CD4-positive, alpha-beta memory T cell (primary cell): ENCODE results near the gene NCKAP5. TPM values are rescaled to one million over a fixed set of nuclear protein-coding genes. Genes with fewer than 3 reads are reported as not detected.

Experiments used
- CTCF ChIA-PET: fragments of 350-600 bp; sonication (Branson Sonifier 250); formaldehyde crosslinking; loops from one replicate; lab custom pipeline; 2021; ENCODE audit warnings: inconsistent platforms; ENCODE audit not compliant: partially characterized antibody; lab: Charles Lee
- POLR2A ChIA-PET: fragments of 350-600 bp; sonication (Branson Sonifier 250); formaldehyde crosslinking; loops from one replicate; lab custom pipeline; 2021; ENCODE audit not compliant: partially characterized antibody; lab: Charles Lee
- DNase-seq, 5 donors: peaks; one replicate each; pipeline versions ENCODE4 v3.0.0 to v3.0.0-alpha.2; 2020 to 2022; ENCODE audit warnings: mixed read lengths in 1 of 5
- H3K27ac ChIP-seq: one replicate; pipeline ENCODE4 v1.7.0; 2013; ENCODE audit warnings: low read depth, low read length
- H3K27me3 ChIP-seq: 2 replicates; pipeline ENCODE4 v1.7.0; 2013; ENCODE audit warnings: mild to moderate bottlenecking, low read length, moderate library complexity; ENCODE audit not compliant: insufficient read depth
- H3K36me3 ChIP-seq: 2 replicates; pipeline ENCODE4 v1.7.0; 2013; ENCODE audit warnings: mild to moderate bottlenecking, low read length, moderate library complexity; ENCODE audit not compliant: insufficient read depth
- H3K4me1 ChIP-seq: 2 replicates; pipeline ENCODE4 v1.7.0; 2013; ENCODE audit warnings: mild to moderate bottlenecking, low read length, moderate library complexity; ENCODE audit not compliant: insufficient read depth
- H3K4me3 ChIP-seq, 2 donors: one replicate each; pipeline ENCODE4 v1.7.0; 2013; ENCODE audit warnings: low read length in 2 of 2, mild to moderate bottlenecking in 1 of 2
- H3K9me3 ChIP-seq, 2 donors: one replicate each; pipeline ENCODE4 v1.7.0; 2013; ENCODE audit warnings: low read length in 2 of 2, control low read depth in 1 of 2; ENCODE audit not compliant: control insufficient read depth in 1 of 2
- H3K27ac Mint-ChIP-seq, 7 donors: one replicate each; pipeline ENCODE4 v1.8.0; 2020 to 2021; ENCODE audit warnings: mixed read lengths in 7 of 7, mild to moderate bottlenecking in 6 of 7, inconsistent platforms in 3 of 7, moderate library complexity in 3 of 7
- H3K27me3 Mint-ChIP-seq, 2 donors: one replicate each; pipeline ENCODE4 v1.8.0; 2020 to 2021; ENCODE audit warnings: mixed read lengths in 2 of 2
- H3K36me3 Mint-ChIP-seq, 2 donors: one replicate each; pipeline ENCODE4 v1.8.0; 2020 to 2021; ENCODE audit warnings: mixed read lengths in 2 of 2, inconsistent platforms in 1 of 2, mild to moderate bottlenecking in 1 of 2
- H3K4me1 Mint-ChIP-seq, 4 donors: one replicate each; pipeline ENCODE4 v1.8.0; 2020 to 2021; ENCODE audit warnings: mixed read lengths in 4 of 4, mild to moderate bottlenecking in 1 of 4
- H3K4me3 Mint-ChIP-seq, 8 donors: one replicate each; pipeline ENCODE4 v1.8.0; 2020 to 2021; ENCODE audit warnings: mixed read lengths in 8 of 8, mild to moderate bottlenecking in 7 of 8, moderate library complexity in 6 of 8, inconsistent platforms in 3 of 8
- H3K9me3 Mint-ChIP-seq, 8 donors: one replicate each; pipeline ENCODE4 v1.8.0; 2020 to 2021; ENCODE audit warnings: mixed read lengths in 8 of 8, mild to moderate bottlenecking in 5 of 8, inconsistent platforms in 3 of 8, moderate library complexity in 1 of 8
- intact Hi-C: fragments of 100-400 bp; cut with micrococcal nuclease; formaldehyde crosslinking; loops from one replicate; pipeline ENCODE4 v1.15.1; 2023
- polyA plus RNA-seq, 2 donors: library from polyadenylated mRNA; unstranded; fragments of 300-500 nt; fragmentation: Illumina TruSeq; gene quantifications; one replicate each; pipeline ENCODE4 v1.2.3, GENCODE V29; 2021
- total RNA-seq, 2 experiments: library from RNA; stranded (reverse); gene quantifications; one replicate each; pipeline ENCODE4 v1.2.3, GENCODE V29; 2021

Gene NCKAP5
- total and polyA plus RNA-seq, 4 experiments from 2014 or later = not detected

GRCh38 chr2:133177196-133177595 lies 391.1 kb downstream of the NCKAP5 start:
- Histone ChIP-seq H3K4me1 (no peaks in the 10 kb centered on the region), H3K9me3 (no peaks in the 10 kb centered on the region), H3K36me3 (no peaks in the 10 kb centered on the region), H3K4me3 (no peak overlapping the region), H3K27me3 (no peaks in the 10 kb centered on the region), H3K27ac (no peak overlapping the region)
- no peak for DNase-seq
- ChIA-PET POLR2A (no interaction called here), CTCF (no interaction called here)
- peaks cover 0 to 7% (median 0%) of the 10 kb centered on the region in 8 donors for H3K9me3 Mint-ChIP-seq
- no peaks in the 10 kb centered on the region for H3K36me3 Mint-ChIP-seq
- H3K27me3 Mint-ChIP-seq = peaks cover 0 to 2% of the 10 kb centered on the region in 2 donors
- H3K4me1 Mint-ChIP-seq = no peaks in the 10 kb centered on the region
- H3K4me3 Mint-ChIP-seq = no peak overlapping the region
- no peak overlapping the region for H3K27ac Mint-ChIP-seq
- intact Hi-C loops = no loop called here

DNA sequence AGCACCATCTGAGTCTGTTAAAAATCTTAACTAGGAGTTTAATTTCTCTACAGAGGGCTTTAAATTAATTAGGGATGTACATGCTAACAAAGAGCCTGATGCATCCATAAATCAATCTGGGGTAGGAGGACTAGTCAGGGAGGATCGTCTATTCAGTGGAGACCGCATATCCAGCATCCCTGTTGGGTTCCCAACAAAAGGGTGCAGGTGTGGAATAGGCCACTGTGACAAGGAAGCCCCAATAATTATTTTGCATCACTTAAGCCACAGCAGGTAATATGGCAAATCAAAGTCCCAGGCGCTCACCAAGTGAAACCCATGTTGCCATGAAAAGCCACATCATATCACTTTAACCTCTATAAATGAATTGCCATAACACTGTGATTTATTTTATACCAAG lies 392.3 kb downstream of the NCKAP5 start:
- H3K27ac ChIP-seq = no peak overlapping the region
- H3K9me3 ChIP-seq = no peaks in the 10 kb centered on the region
- ChIA-PET CTCF (no interaction called here), POLR2A (no interaction called here)
- no peak overlapping the region for H3K27ac Mint-ChIP-seq
- no peaks in the 10 kb centered on the region for H3K4me1 ChIP-seq
- H3K4me3 ChIP-seq = no peak overlapping the region
- H3K27me3 ChIP-seq = no peaks in the 10 kb centered on the region
- peaks cover 0 to 6% (median 0%) of the 10 kb centered on the region in 8 donors for H3K9me3 Mint-ChIP-seq
- DNase-seq = no peak
- peaks cover 0 to 1% (median 0%) of the 10 kb centered on the region in 4 donors for H3K4me1 Mint-ChIP-seq
- H3K36me3 Mint-ChIP-seq = no peaks in the 10 kb centered on the region
- H3K4me3 Mint-ChIP-seq = no peak overlapping the region
- intact Hi-C loops = no loop called here
- no peaks in the 10 kb centered on the region for H3K36me3 ChIP-seq
- peaks cover 0 to 2% of the 10 kb centered on the region in 2 donors for H3K27me3 Mint-ChIP-seq

- H3K27ac ChIP-seq = no peak overlapping the region
- Mint-ChIP-seq H3K4me3 (no peak overlapping the region), H3K27ac (no peak overlapping the region), H3K4me1 (peaks cover 0 to 1% (median 0%) of the 10 kb centered on the region in 4 donors), H3K27me3 (peaks cover 0 to 2% of the 10 kb centered on the region in 2 donors), H3K36me3 (no peaks in the 10 kb centered on the region), H3K9me3 (peaks cover 0 to 6% (median 0%) of the 10 kb centered on the region in 8 donors)
- no peak overlapping the region for H3K4me3 ChIP-seq
- intact Hi-C loops = no loop called here
- DNase-seq = no peak
- no peaks in the 10 kb centered on the region for H3K4me1 ChIP-seq
- no peaks in the 10 kb centered on the region for H3K27me3 ChIP-seq
- ChIA-PET CTCF (no interaction called here), POLR2A (no interaction called here)
- no peaks in the 10 kb centered on the region for H3K36me3 ChIP-seq
- H3K9me3 ChIP-seq = no peaks in the 10 kb centered on the region
Measured at GRCh38 chr2:133173224-133173623, 395.0 kb downstream of the NCKAP5 start.

DNA sequence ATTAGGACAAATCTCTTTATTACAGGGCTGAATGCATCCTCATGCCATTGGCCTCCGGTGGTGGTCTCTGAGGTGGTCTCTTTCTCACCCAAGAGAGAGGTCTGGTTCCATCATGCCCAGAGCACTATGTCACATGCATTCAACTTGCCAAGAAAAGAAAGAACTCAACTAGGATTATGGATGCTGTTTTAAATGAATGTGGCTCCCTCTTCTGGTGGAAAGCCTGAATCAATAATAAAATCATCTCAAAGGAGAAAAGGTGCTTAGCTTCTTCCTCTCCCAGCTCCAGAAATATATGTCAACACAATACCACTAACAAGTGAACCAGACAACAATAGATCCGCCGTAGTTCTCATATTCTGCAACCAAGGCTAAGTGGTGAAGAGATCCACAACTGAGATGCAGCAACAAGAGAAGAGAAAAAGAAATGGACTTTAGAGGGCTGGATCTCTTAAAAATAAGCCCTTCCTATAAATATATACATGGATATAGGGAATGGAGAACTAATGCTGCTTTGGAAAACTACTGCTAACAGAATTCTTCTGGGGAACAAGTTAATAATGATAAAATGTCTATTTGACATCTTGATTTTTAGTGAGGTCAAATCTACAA lies 396.8 kb downstream of the NCKAP5 start:
- Mint-ChIP-seq H3K9me3 (peaks cover 0 to 6% (median 0%) of the 10 kb centered on the region in 8 donors), H3K27me3 (peaks cover 0 to 2% of the 10 kb centered on the region in 2 donors), H3K36me3 (no peaks in the 10 kb centered on the region), H3K4me1 (peaks cover 0 to 1% (median 0%) of the 10 kb centered on the region in 4 donors), H3K27ac (no peak overlapping the region), H3K4me3 (no peak overlapping the region)
- H3K4me3 ChIP-seq = no peak overlapping the region
- H3K9me3 ChIP-seq = no peaks in the 10 kb centered on the region
- no peak for DNase-seq
- H3K36me3 ChIP-seq = no peaks in the 10 kb centered on the region
- no peaks in the 10 kb centered on the region for H3K27me3 ChIP-seq
- POLR2A ChIA-PET = no interaction called here
- H3K27ac ChIP-seq = no peak overlapping the region
- intact Hi-C loops = no loop called here
- CTCF ChIA-PET = no interaction called here
- H3K4me1 ChIP-seq = no peaks in the 10 kb centered on the region

- Histone ChIP-seq H3K4me3 (no peak overlapping the region), H3K36me3 (no peaks in the 10 kb centered on the region), H3K27ac (no peak overlapping the region), H3K27me3 (no peaks in the 10 kb centered on the region), H3K4me1 (no peaks in the 10 kb centered on the region), H3K9me3 (no peaks in the 10 kb centered on the region)
- no peak for DNase-seq
- Mint-ChIP-seq H3K27ac (no peak overlapping the region), H3K27me3 (no peaks in the 10 kb centered on the region), H3K4me1 (peaks cover 0 to 1% (median 0%) of the 10 kb centered on the region in 4 donors), H3K9me3 (peaks cover 0 to 6% (median 0%) of the 10 kb centered on the region in 8 donors), H3K4me3 (no peak overlapping the region), H3K36me3 (no peaks in the 10 kb centered on the region)
- ChIA-PET POLR2A (no interaction called here), CTCF (no interaction called here)
- intact Hi-C loops = no loop called here
Measured at GRCh38 chr2:133169274-133169912, 398.9 kb downstream of the NCKAP5 start.

DNA sequence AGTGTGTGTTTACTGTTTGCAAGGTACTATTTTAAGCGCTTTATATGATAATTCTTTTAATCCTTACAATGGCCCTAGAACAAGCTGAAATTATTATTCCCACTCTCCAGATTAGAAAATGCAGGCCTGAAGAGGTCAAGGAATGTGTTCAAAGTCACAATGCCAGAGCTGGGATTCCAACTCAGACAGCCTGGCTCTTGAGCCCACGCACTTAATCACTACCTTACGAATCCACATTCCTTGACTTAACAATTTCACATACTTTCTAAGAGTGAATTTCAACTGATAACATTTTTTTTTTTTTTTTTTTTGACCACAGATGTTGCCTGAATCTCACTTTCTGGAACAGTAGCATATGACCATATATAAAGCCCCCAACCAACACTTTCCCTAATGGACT lies 400.3 kb downstream of the NCKAP5 start:
- no peaks in the 10 kb centered on the region for H3K27me3 ChIP-seq
- H3K36me3 ChIP-seq = no peaks in the 10 kb centered on the region
- H3K9me3 ChIP-seq = no peaks in the 10 kb centered on the region
- no peak overlapping the region for H3K27ac Mint-ChIP-seq
- no peak overlapping the region for H3K27ac ChIP-seq
- no peak for DNase-seq
- CTCF ChIA-PET = no interaction called here
- H3K4me1 Mint-ChIP-seq = peaks cover 0 to 1% (median 0%) of the 10 kb centered on the region in 4 donors
- H3K36me3 Mint-ChIP-seq = no peaks in the 10 kb centered on the region
- intact Hi-C loops = no loop called here
- peaks cover 0 to 6% (median 0%) of the 10 kb centered on the region in 8 donors for H3K9me3 Mint-ChIP-seq
- no peaks in the 10 kb centered on the region for H3K27me3 Mint-ChIP-seq
- H3K4me3 Mint-ChIP-seq = no peak overlapping the region
- POLR2A ChIA-PET = no interaction called here
- no peak overlapping the region for H3K4me3 ChIP-seq
- no peaks in the 10 kb centered on the region for H3K4me1 ChIP-seq

DNA sequence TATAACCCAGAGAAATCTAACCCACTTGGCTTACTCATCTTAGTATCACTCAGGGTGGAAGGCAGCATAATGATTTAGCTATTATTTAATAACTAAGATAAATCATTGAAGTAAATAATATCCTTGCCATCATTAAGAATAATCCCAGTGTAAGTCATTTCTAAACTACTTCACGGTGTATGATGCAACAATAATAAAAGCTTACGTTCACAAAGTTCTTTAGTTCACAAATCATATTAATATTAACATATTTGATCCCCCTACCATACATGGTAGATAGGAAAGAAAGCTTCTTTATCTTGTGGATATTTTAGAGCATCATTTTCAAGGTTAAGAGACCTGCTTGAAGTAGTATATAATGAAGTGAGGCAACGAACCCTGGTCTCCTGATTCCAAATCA lies 401.0 kb downstream of the NCKAP5 start:
- Mint-ChIP-seq H3K4me3 (no peak overlapping the region), H3K27ac (no peak overlapping the region), H3K9me3 (peaks cover 0 to 6% (median 0%) of the 10 kb centered on the region in 8 donors), H3K4me1 (peaks cover 0 to 1% (median 0%) of the 10 kb centered on the region in 4 donors), H3K36me3 (no peaks in the 10 kb centered on the region), H3K27me3 (no peaks in the 10 kb centered on the region)
- intact Hi-C loops = no loop called here
- Histone ChIP-seq H3K4me3 (no peak overlapping the region), H3K36me3 (no peaks in the 10 kb centered on the region), H3K27ac (no peak overlapping the region), H3K4me1 (no peaks in the 10 kb centered on the region), H3K9me3 (no peaks in the 10 kb centered on the region), H3K27me3 (no peaks in the 10 kb centered on the region)
- ChIA-PET CTCF (no interaction called here), POLR2A (no interaction called here)
- DNase-seq = no peak
